K562 (cell line): ENCODE measurements around the gene KRTAP5-5. TPM values are rescaled to one million over a fixed set of nuclear protein-coding genes. Genes with fewer than 3 reads are reported as not detected.
"Not testable (repeated sequence)": the region's sequence is repeated elsewhere in the genome, so short reads cannot be mapped to it uniquely, and the experiment has no call there.

Experiments
- ATAC-seq: fragments of 200-7000 bp; cut with Tn5 transposase; 3 replicates; pipeline ENCODE4 v1.9.1; 2020; ENCODE audit warnings: moderate library complexity
- BruUV-seq: library from RNA; stranded (reverse); fragments of 400-500 nt; replicated peaks from 2 replicates; lab custom pipeline; 2021; lab: Mats Ljungman, UMichigan
- CTCF ChIA-PET: fragments of 300-600 bp; formaldehyde crosslinking; extraction: SDS; loops from one replicate; lab custom pipeline; 2021; ENCODE audit warnings: low intra/inter-chr PET ratio; lab: Yijun Ruan, JAX
- POLR2A ChIA-PET: fragments of 300-600, 350-650 bp; sonication (Branson Sonifier 250); formaldehyde crosslinking; extraction: SDS; loops from one replicate; lab custom pipeline; 2021; ENCODE audit warnings: antibody characterized with exemption, inconsistent platforms; lab: Yijun Ruan, JAX
- DNase-seq, 4 experiments: peaks; one replicate each; pipeline versions ENCODE4 v3.0.0 to v3.0.0-alpha.2; 2011 to 2018; ENCODE audit warnings: low spot score in 3 of 4, mixed read lengths in 3 of 4; ENCODE audit errors: extremely low read depth in 1 of 4
- FAIRE-seq: peaks from 2 replicates; lab custom pipeline; 2011; peaks lifted over from hg19 to GRCh38; lab: Jason Lieb, UNC
- H2AFZ ChIP-seq: 2 replicates; pipeline ENCODE4 v1.6.0; 2011; ENCODE audit warnings: low read depth, low read length, control low read depth, inconsistent platforms
- H3K27ac ChIP-seq: fragments of 200-600 bp; 3 replicates; pipeline ENCODE4 v1.8.0; 2011; ENCODE audit warnings: low read depth, mild to moderate bottlenecking, control low read depth, inconsistent platforms, low read length, moderate library complexity, mixed read lengths; ENCODE audit errors: extremely low read depth
- H3K27me3 ChIP-seq, 2 experiments: fragments of 300-600 bp in 1 of 2; 2 replicates in 1 of 2; 3 replicates in 1 of 2; pipeline versions ENCODE4 v1.6.0 to v1.8.0; 2011; ENCODE audit warnings: inconsistent platforms in 2 of 2, low read length in 2 of 2, mild to moderate bottlenecking in 1 of 2, mixed read lengths in 1 of 2, moderate library complexity in 1 of 2; ENCODE audit not compliant: control insufficient read depth in 2 of 2, insufficient read depth in 2 of 2
- H3K36me3 ChIP-seq: fragments of 300-600 bp; 3 replicates; pipeline ENCODE4 v1.8.0; 2011; ENCODE audit warnings: mild to moderate bottlenecking, low read length, inconsistent platforms; ENCODE audit not compliant: control insufficient read depth, insufficient read depth
- H3K4me1 ChIP-seq, 2 experiments: fragments of 200-600 bp in 1 of 2; replicated peaks in 1 of 2; 2 replicates in 1 of 2; 3 replicates in 1 of 2; pipeline versions ENCODE4 v1.5.1 to v1.8.0; 2011; ENCODE audit warnings: inconsistent platforms in 2 of 2, low read length in 2 of 2, mild to moderate bottlenecking in 1 of 2, mixed read lengths in 1 of 2, moderate library complexity in 1 of 2; ENCODE audit not compliant: control insufficient read depth in 2 of 2, insufficient read depth in 2 of 2
- H3K4me2 ChIP-seq: 2 replicates; pipeline ENCODE4 v1.6.1; 2011; ENCODE audit warnings: low read length, control low read depth, inconsistent platforms, mixed read lengths; ENCODE audit not compliant: insufficient read depth
- H3K4me3 ChIP-seq: fragments of 200-600 bp; sonication (generic), shearing (Covaris generic); 2 replicates; pipeline ENCODE4 v1.5.1; 2016; ENCODE audit warnings: control low read depth, inconsistent platforms
- H3K79me2 ChIP-seq: fragments of 200-600 bp; 3 replicates; pipeline ENCODE4 v1.8.0; 2011; ENCODE audit warnings: low read length, inconsistent platforms; ENCODE audit not compliant: control insufficient read depth, insufficient read depth
- H3K9ac ChIP-seq, 2 experiments: 2 replicates each; pipeline versions ENCODE4 v1.6.0 to v1.6.1; 2011; ENCODE audit warnings: low read depth in 2 of 2, low read length in 2 of 2, control low read depth in 1 of 2, inconsistent platforms in 1 of 2, mild to moderate bottlenecking in 1 of 2, mixed read lengths in 1 of 2; ENCODE audit not compliant: insufficient read depth in 1 of 2
- H3K9me1 ChIP-seq: one replicate; pipeline ENCODE4 v1.6.0; 2011; ENCODE audit warnings: inconsistent platforms, mild to moderate bottlenecking, low read length, moderate library complexity; ENCODE audit not compliant: control insufficient read depth, insufficient read depth
- H3K9me3 ChIP-seq: replicated peaks from 2 replicates; pipeline ENCODE4 v1.5.1; 2011; ENCODE audit warnings: low read depth, low read length, inconsistent platforms; ENCODE audit not compliant: control insufficient read depth, insufficient read depth
- H4K20me1 ChIP-seq: replicated peaks from 2 replicates; pipeline ENCODE4 v1.6.1; 2011; ENCODE audit warnings: low read length, inconsistent platforms, mixed read lengths; ENCODE audit not compliant: control insufficient read depth, insufficient read depth
- GATA2 ChIP-seq: sonication (generic); formaldehyde crosslinking; IDR thresholded peaks from 2 replicates; pipeline ENCODE4 v1.4.0; 2020; ENCODE audit warnings: mild to moderate bottlenecking, missing genetic modification reagents
- SPI1 ChIP-seq: IDR thresholded peaks from 2 replicates; pipeline ENCODE4 v1.6.1; 2011; ENCODE audit warnings: low read depth, low read length, control low read depth, borderline replicate concordance
- WGBS: fragments of 100-300 bp; shearing (Covaris generic); methylation state at CpG from one replicate; pipeline ENCODE4 v1.1.6; 2016; ENCODE audit warnings: low coverage, mixed read lengths; ENCODE audit not compliant: insufficient coverage; ENCODE audit errors: missing lambda C conversion rate; 5-methylcytosine and 5-hydroxymethylcytosine counted together
- in situ Hi-C: fragments of 300-500 bp; cut with MboI; formaldehyde crosslinking; loops from 4 replicates; pipeline ENCODE4 v1.15.0; 2018; ENCODE audit warnings: inconsistent platforms, mixed read lengths
- intact Hi-C: fragments of 100-400 bp; cut with micrococcal nuclease; formaldehyde crosslinking; loops from 2 replicates; pipeline ENCODE4 v1.14.2; 2022
- polyA plus RNA-seq, 8 experiments: library from polyadenylated mRNA; depleted of rRNA in 4 of 8; stranded (reverse) in 5 of 8; unstranded in 3 of 8; fragments of >200 nt; fragmentation: Nextera tagmentation in 2 of 8; fragmentation: Illumina TruSeq in 1 of 8; extraction: Ambion mirVana in 2 of 8; extraction: Trizol in 1 of 8; gene quantifications; 2 replicates each; pipeline versions ENCODE4 v1.2.1 to v1.2.3, GENCODE V29; 2011 to 2014; ENCODE audit warnings: inconsistent platforms in 1 of 8, missing spikeins in 1 of 8
- total RNA-seq, 7 experiments: library from RNA; depleted of rRNA in 6 of 7; stranded (reverse); fragments of >200 nt in 6 of 7; fragmentation: Illumina TruSeq in 2 of 7; extraction: Trizol in 2 of 7; gene quantifications; 2 replicates each; pipeline versions ENCODE4 v1.2.1 to v1.2.3, GENCODE V29; 2011 to 2021; ENCODE audit warnings: low replicate concordance in 1 of 7

The KRTAP5-5 gene
- total and polyA plus RNA-seq, 9 of the 15 experiments (the other 6 are each of a cell fraction or from before 2014, with no cell fraction given): not detected

DNA sequence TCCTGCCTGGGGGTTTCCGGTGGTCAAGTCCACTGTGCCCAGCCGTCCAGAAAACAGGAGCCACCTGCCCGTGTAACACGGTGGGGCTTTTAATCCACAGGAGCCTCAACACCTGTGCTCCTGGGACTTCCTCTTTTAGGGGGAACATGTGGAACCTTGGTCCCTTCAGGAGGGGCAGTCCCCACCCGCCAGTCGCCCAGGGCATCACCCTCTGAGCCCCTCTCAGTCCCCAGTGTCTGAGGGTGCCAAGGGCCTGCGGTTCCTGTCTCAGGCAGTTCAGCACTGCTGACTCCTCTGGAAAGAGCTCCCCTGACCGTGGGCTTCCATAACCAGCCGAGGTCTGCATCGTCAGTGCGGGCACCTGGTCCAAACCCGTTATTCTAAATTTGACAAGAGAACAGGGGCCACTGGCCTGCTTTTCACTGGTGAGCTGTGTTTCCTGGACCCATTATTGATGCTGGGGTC is 15.8 kb downstream of the KRTAP5-5 start:
- Histone ChIP-seq H3K36me3 (no peaks in the 10 kb centered on the region), H3K4me2 (no peak overlapping the region), H3K9me3 (no peaks in the 10 kb centered on the region), H3K9ac (no peak overlapping the region), H3K4me1 (peaks cover 0 to 9% of the 10 kb centered on the region in 2 experiments; a peak in 2 of 5 replicates), H3K79me2 (no peaks in the 10 kb centered on the region), H3K4me3 (no peak overlapping the region), H3K9me1 (no peaks in the 10 kb centered on the region), H3K27ac (no peak overlapping the region), H3K27me3 (peaks cover 13 to 76% of the 10 kb centered on the region in 2 experiments), H2AFZ (no peak overlapping the region), H4K20me1 (0 out of 2 replicates have a peak, but pooled peaks cover 2% of the 10 kb centered on the region)
- ChIA-PET POLR2A (interaction anchor here (1.2 to 1.4 kb wide), 2 partner anchors 8 to 10 kb away, joined by 4 read pairs; no protein-coding TSS in a partner anchor), CTCF (interaction anchor here (0.6 kb wide), 1 partner anchor 308 kb away, joined by 3 read pairs; no protein-coding TSS in a partner anchor)
- 0% methylated on average over 11 of the region's 12 CpGs for WGBS
- ATAC-seq (no peak), DNase-seq (no peak), FAIRE-seq (no peak)
- intact Hi-C loops: no loop called here
- TF ChIP-seq GATA2 (CRISPR knock-in tag) (no peak), SPI1 (peak; percentile 69; the same call in 1 of the 2 replicates)
- in situ Hi-C loops: no loop called here
- no TSS peak for BruUV-seq

DNA sequence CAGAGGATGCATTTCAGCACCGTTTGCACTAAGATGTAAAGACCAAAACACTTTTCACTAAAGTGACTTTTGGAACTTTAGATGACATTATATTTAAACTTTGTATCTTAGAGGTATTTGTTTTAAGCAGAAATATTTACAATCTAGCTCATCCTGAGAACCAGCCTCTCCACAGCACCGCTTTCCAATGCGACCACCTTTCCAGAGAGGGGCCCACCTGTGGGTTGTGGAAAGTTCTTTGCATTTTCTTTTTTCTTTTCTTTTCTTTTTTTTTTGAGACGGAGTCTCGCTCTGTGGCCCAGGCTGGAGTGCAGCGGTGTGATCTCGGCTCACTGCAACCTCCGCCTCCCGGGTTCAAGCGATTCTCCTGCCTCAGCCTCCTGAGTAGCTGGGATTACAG is 17.0 kb downstream of the KRTAP5-5 start:
- WGBS: 0% methylated on average over 6 of the region's 10 CpGs
- not testable (repeated sequence) for FAIRE-seq

More for the DNA sequence above, 17.0 kb downstream of the KRTAP5-5 start:
- H3K9me1 ChIP-seq, H4K20me1 ChIP-seq, H3K9me3 ChIP-seq, H3K4me1 ChIP-seq, H2AFZ ChIP-seq, H3K79me2 ChIP-seq, intact Hi-C loops, H3K27ac ChIP-seq, DNase-seq, H3K36me3 ChIP-seq, BruUV-seq, in situ Hi-C loops, ATAC-seq, CTCF ChIA-PET, H3K9ac ChIP-seq, H3K4me2 ChIP-seq, H3K4me3 ChIP-seq: not testable (repeated sequence)
- POLR2A ChIA-PET: interaction anchor here (1.2 to 1.4 kb wide), 2 partner anchors 8 to 9 kb away, joined by 4 read pairs; no protein-coding TSS in a partner anchor
- peaks cover 14 to 76% of the 10 kb centered on the region in 2 experiments for H3K27me3 ChIP-seq
